ENCODE measurements around the gene ADAM10.
A peak's percentile ranks its signal among the peaks of the same experiment; 100 is the strongest.

Gene ADAM10

DNA sequence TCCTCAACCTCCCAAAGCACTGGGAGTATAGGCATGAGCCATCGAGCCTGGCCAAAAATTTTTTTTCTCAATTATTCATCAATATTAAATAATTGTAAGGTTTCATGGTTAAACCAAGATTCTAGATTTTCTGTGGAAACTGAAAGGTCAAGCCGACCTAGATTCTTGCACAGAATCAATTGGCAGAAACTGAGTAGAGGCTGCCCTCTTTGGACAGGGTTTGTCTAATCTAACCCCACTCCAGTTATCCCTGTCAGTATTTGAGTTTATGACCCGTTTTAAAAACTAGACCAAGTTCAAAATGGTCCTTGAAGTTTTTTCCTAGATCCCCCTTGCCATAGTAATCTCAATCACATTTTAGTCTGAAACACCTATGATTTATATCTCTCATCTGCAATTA, 8.6 kb upstream of the ADAM10 start (continued):
- no peak for TF ChIP-seq ZNF155 (tag by site-specific recombination; IDR thresholded peaks at IDR 0.05)
- TF ChIP-seq, protein P1, sequence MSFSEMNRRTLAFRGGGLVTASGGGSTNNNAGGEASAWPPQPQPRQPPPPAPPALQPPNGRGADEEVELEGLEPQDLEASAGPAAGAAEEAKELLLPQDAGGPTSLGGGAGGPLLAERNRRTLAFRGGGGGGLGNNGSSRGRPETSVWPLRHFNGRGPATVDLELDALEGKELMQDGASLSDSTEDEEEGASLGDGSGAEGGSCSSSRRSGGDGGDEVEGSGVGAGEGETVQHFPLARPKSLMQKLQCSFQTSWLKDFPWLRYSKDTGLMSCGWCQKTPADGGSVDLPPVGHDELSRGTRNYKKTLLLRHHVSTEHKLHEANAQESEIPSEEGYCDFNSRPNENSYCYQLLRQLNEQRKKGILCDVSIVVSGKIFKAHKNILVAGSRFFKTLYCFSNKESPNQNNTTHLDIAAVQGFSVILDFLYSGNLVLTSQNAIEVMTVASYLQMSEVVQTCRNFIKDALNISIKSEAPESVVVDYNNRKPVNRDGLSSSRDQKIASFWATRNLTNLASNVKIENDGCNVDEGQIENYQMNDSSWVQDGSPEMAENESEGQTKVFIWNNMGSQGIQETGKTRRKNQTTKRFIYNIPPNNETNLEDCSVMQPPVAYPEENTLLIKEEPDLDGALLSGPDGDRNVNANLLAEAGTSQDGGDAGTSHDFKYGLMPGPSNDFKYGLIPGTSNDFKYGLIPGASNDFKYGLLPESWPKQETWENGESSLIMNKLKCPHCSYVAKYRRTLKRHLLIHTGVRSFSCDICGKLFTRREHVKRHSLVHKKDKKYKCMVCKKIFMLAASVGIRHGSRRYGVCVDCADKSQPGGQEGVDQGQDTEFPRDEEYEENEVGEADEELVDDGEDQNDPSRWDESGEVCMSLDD (tag by site-specific recombination; IDR thresholded peaks at IDR 0.05): no peak
- no peak for TF ChIP-seq ZNF768 (tag by site-specific recombination; IDR thresholded peaks at IDR 0.05)
- TF ChIP-seq, protein P2, sequence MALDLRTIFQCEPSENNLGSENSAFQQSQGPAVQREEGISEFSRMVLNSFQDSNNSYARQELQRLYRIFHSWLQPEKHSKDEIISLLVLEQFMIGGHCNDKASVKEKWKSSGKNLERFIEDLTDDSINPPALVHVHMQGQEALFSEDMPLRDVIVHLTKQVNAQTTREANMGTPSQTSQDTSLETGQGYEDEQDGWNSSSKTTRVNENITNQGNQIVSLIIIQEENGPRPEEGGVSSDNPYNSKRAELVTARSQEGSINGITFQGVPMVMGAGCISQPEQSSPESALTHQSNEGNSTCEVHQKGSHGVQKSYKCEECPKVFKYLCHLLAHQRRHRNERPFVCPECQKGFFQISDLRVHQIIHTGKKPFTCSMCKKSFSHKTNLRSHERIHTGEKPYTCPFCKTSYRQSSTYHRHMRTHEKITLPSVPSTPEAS (tag by site-specific recombination; IDR thresholded peaks at IDR 0.05): no peak
- no peak for TF ChIP-seq REPIN1 (tag by site-specific recombination; IDR thresholded peaks at IDR 0.05; ENCODE audit: low read depth)
- no peak for TF ChIP-seq ZNF837 (tag by site-specific recombination; IDR thresholded peaks at IDR 0.05)

GRCh38 chr15:58755956-58756355, 6.4 kb upstream of the ADAM10 start:
- Histone ChIP-seq H3K27ac (ENCODE audit: extremely low read depth, low read depth, low read length) (no peak overlapping the region), H3K4me3 (ENCODE audit: low read depth, low read length) (no peak overlapping the region), H3K36me3 (ENCODE audit: control insufficient read depth in 2 of 2, insufficient read depth in 1 of 2, low read length in 2 of 2) (no peaks in the 10 kb centered on the region), H3K4me1 (ENCODE audit: control insufficient read depth, insufficient read depth, low read length) (peaks cover 3% of the 10 kb centered on the region; the same call in 1 of the 2 replicates), H3K9me3 (ENCODE audit: control insufficient read depth, insufficient read depth, low read depth, low read length) (no peaks in the 10 kb centered on the region)
- POLR2A ChIA-PET: interaction anchor here (1.8 kb wide), 1 partner anchor 15 kb away, joined by 6 read pairs; the partner anchor contains the start of gene MINDY2
- CTCF ChIA-PET: no interaction called here
- TF ChIP-seq ZNF274 (IDR thresholded peaks at IDR 0.05; ENCODE audit: low read length) (no peak), ZNF274 (tag by site-specific recombination; IDR thresholded peaks at IDR 0.05; ENCODE audit: borderline replicate concordance) (no peak), ZNF549 (tag by site-specific recombination; IDR thresholded peaks at IDR 0.05) (peak; percentile 61; the same call in 1 of the 2 replicates), GFI1B (tag by site-specific recombination; IDR thresholded peaks at IDR 0.05) (no peak), ZNF335 (tag by site-specific recombination; conservative IDR thresholded peaks at IDR 0.05) (peak; percentile 54; the same call in 1 of the 2 replicates), ZNF121 (tag by site-specific recombination; IDR thresholded peaks at IDR 0.05) (no peak), SCRT1 (tag by site-specific recombination; IDR thresholded peaks at IDR 0.05; ENCODE audit: borderline replicate concordance) (no peak), ZNF670 (tag by site-specific recombination; IDR thresholded peaks at IDR 0.05; ENCODE audit: low read depth) (no peak), ZNF311 (tag by site-specific recombination; IDR thresholded peaks at IDR 0.05; ENCODE audit: borderline replicate concordance) (no peak), KLF16 (tag by site-specific recombination; IDR thresholded peaks at IDR 0.05) (no peak), ZNF660 (tag by site-specific recombination; IDR thresholded peaks at IDR 0.05) (peak; percentile 77), ZNF184 (tag by site-specific recombination; IDR thresholded peaks at IDR 0.05) (peak; percentile 90), MYNN (tag by site-specific recombination; IDR thresholded peaks at IDR 0.05; ENCODE audit: borderline replicate concordance) (no peak), ZNF214 (tag by site-specific recombination; IDR thresholded peaks at IDR 0.05; ENCODE audit: borderline replicate concordance) (no peak; the same call in 1 of the 2 replicates), MZF1 (tag by site-specific recombination; IDR thresholded peaks at IDR 0.05; ENCODE audit: borderline replicate concordance) (no peak), ZNF571 (tag by site-specific recombination; IDR thresholded peaks at IDR 0.05) (no peak), ZNF398 (tag by site-specific recombination; IDR thresholded peaks at IDR 0.05) (no peak), ZNF488 (tag by site-specific recombination; IDR thresholded peaks at IDR 0.05) (no peak), ZBTB1 (tag by site-specific recombination; IDR thresholded peaks at IDR 0.05) (no peak), ZNF354C (tag by site-specific recombination; IDR thresholded peaks at IDR 0.05; ENCODE audit: borderline replicate concordance, low read depth) (no peak), ZNF677 (tag by site-specific recombination; IDR thresholded peaks at IDR 0.05) (0 out of 2 replicates have a peak, but pooled peaks have one; percentile 53), ZNF175 (tag by site-specific recombination; IDR thresholded peaks at IDR 0.05) (no peak)
- TF ChIP-seq, protein P3, sequence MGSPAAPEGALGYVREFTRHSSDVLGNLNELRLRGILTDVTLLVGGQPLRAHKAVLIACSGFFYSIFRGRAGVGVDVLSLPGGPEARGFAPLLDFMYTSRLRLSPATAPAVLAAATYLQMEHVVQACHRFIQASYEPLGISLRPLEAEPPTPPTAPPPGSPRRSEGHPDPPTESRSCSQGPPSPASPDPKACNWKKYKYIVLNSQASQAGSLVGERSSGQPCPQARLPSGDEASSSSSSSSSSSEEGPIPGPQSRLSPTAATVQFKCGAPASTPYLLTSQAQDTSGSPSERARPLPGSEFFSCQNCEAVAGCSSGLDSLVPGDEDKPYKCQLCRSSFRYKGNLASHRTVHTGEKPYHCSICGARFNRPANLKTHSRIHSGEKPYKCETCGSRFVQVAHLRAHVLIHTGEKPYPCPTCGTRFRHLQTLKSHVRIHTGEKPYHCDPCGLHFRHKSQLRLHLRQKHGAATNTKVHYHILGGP (tag by site-specific recombination; IDR thresholded peaks at IDR 0.05): peak; percentile 65; the same call in 1 of the 2 replicates

Data from HEK293 (cell line).